MCF 10A (cell line): ENCODE data around the gene RTN4R. TPM values are rescaled to one million over a fixed set of nuclear protein-coding genes. Genes with fewer than 3 reads are reported as not detected.
"Not testable (repeated sequence)": the region's sequence is repeated elsewhere in the genome, so short reads cannot be mapped to it uniquely, and the experiment has no call there.

Source experiments
- BruUV-seq: library from RNA; stranded (reverse); fragments of 400-500 nt; replicated peaks from 2 replicates; lab custom pipeline; 2021; lab: Mats Ljungman, UMichigan
- CTCF ChIA-PET: fragments of 300-600 bp; sonication (Branson Sonifier 250); formaldehyde crosslinking; extraction: SDS; loops from one replicate; lab custom pipeline; 2021; ENCODE audit warnings: antibody characterized with exemption, inconsistent platforms; lab: Yijun Ruan, JAX
- POLR2A ChIA-PET: fragments of 300-600, 350-650 bp; sonication (Branson Sonifier 250); formaldehyde crosslinking; extraction: SDS; loops from one replicate; lab custom pipeline; 2020; ENCODE audit warnings: antibody characterized with exemption, inconsistent platforms; lab: Yijun Ruan, JAX
- DNase-seq: peaks from one replicate; pipeline ENCODE4 v3.0.0-alpha.2; 2018; ENCODE audit not compliant: unreplicated experiment
- H3K27ac Mint-ChIP-seq: one replicate; pipeline ENCODE4 v1.8.0; 2022; ENCODE audit warnings: mild to moderate bottlenecking, low read depth, mixed read lengths; ENCODE audit not compliant: unreplicated experiment
- H3K27me3 Mint-ChIP-seq: one replicate; pipeline ENCODE4 v1.8.0; 2022; ENCODE audit warnings: mixed read lengths; ENCODE audit not compliant: insufficient read depth, unreplicated experiment
- H3K36me3 Mint-ChIP-seq: one replicate; pipeline ENCODE4 v1.8.0; 2022; ENCODE audit warnings: mild to moderate bottlenecking, moderate library complexity, mixed read lengths; ENCODE audit not compliant: insufficient read depth, unreplicated experiment
- H3K4me1 Mint-ChIP-seq: one replicate; pipeline ENCODE4 v1.8.0; 2022; ENCODE audit warnings: mixed read lengths; ENCODE audit not compliant: insufficient read depth, unreplicated experiment
- H3K4me3 Mint-ChIP-seq: one replicate; pipeline ENCODE4 v1.8.0; 2022; ENCODE audit warnings: mild to moderate bottlenecking, moderate library complexity, mixed read lengths; ENCODE audit not compliant: unreplicated experiment
- H3K9me3 Mint-ChIP-seq: one replicate; pipeline ENCODE4 v1.8.0; 2022; ENCODE audit warnings: mixed read lengths; ENCODE audit not compliant: unreplicated experiment
- intact Hi-C: fragments of 100-400 bp; cut with micrococcal nuclease; formaldehyde crosslinking; loops from 2 replicates; pipeline ENCODE4 v1.14.1; 2022
- total RNA-seq: library from RNA; stranded (reverse); gene quantifications from 2 replicates; pipeline ENCODE4 v1.2.3, GENCODE V29; 2022
- TF ChIP-seq, protein P1 (sequence below): fragments of 200-600 bp; IDR thresholded peaks from one replicate; pipeline ENCODE4 v1.8.0; 2022; ENCODE audit warnings: antibody characterized with exemption, mild to moderate bottlenecking; ENCODE audit not compliant: unreplicated experiment

Gene RTN4R
- total RNA-seq, 1 experiment from 2014 or later = 2.7 TPM

DNA sequence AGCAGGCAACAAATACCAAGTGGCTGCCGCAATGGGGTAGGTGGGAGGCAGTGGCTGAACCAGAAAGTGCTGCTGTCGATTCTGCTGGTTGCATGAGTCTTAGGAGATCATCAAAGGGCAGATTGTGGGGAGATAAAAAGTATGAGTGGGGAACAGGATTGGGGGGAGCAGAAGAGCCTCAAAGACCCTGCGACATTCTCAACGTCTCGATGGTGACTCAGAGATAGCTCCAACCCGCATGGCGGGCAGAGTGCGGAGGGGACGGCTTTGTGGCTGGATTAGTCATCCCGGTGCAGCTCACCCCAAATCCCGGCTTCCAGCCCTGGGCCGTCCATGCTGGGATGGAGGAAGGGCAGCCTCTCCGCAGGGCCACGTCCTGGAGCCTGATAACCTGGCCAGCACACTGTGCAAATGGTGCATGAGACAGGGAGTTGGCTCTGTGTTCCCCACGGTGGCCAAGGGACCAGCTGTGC, 11.6 kb upstream of the RTN4R start:
- intact Hi-C loops = no loop called here
- no peaks in the 10 kb centered on the region for H3K36me3 Mint-ChIP-seq
- peaks cover 11% of the 10 kb centered on the region for H3K27me3 Mint-ChIP-seq
- no peak overlapping the region for H3K27ac Mint-ChIP-seq
- H3K4me3 Mint-ChIP-seq = no peak overlapping the region
- ChIA-PET CTCF (interaction anchor here (0.6 kb wide), 1 partner anchor 122 kb away, joined by 3 read pairs; no protein-coding TSS in a partner anchor), POLR2A (no interaction called here)
- no TSS peak for BruUV-seq
- H3K4me1 Mint-ChIP-seq = no peaks in the 10 kb centered on the region
- H3K9me3 Mint-ChIP-seq = no peaks in the 10 kb centered on the region
- TF ChIP-seq, protein P1, sequence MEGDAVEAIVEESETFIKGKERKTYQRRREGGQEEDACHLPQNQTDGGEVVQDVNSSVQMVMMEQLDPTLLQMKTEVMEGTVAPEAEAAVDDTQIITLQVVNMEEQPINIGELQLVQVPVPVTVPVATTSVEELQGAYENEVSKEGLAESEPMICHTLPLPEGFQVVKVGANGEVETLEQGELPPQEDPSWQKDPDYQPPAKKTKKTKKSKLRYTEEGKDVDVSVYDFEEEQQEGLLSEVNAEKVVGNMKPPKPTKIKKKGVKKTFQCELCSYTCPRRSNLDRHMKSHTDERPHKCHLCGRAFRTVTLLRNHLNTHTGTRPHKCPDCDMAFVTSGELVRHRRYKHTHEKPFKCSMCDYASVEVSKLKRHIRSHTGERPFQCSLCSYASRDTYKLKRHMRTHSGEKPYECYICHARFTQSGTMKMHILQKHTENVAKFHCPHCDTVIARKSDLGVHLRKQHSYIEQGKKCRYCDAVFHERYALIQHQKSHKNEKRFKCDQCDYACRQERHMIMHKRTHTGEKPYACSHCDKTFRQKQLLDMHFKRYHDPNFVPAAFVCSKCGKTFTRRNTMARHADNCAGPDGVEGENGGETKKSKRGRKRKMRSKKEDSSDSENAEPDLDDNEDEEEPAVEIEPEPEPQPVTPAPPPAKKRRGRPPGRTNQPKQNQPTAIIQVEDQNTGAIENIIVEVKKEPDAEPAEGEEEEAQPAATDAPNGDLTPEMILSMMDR = no peak
- DNase-seq = no peak

DNA sequence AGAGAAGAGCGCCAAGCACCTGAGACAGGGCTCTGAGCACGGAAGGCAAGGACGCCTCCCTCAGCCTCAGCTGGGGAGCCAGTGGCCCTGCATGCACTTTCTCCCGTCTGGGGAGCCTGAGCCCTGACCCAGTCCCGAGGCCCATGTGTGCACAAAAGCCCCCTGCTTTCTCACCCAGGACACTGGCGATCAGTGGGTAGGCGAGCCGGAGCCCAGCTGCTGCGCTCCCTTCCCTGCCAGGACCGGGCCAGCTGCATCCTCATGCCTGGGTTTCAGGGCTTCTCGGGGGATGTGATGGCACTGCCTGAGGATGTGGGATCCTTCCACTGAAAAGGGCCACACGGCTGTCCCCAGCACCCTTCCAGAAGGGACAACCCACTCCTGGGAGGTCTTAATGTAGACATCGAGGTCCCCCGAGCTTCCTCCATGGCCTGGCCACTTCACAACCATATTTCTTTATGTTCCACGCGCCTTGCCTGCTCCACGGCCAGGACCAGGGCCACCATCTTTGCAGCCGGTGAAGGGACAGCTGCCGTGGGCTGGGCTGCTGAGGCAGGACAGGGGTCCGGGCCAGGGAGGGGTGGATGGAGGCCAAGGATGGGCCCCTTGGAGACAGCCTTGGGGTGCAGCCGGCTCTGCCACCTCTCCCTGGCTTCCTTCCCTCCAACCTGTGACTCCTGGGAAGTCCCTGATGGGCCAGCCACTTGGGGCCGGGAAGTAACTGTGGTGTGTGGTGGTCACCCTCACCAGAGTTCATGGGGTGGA, 10.8 kb upstream of the RTN4R start:
- H3K4me1 Mint-ChIP-seq, DNase-seq, BruUV-seq, H3K9me3 Mint-ChIP-seq, H3K36me3 Mint-ChIP-seq, H3K27ac Mint-ChIP-seq, CTCF ChIA-PET, POLR2A ChIA-PET, H3K4me3 Mint-ChIP-seq, intact Hi-C loops: not testable (repeated sequence)
- peaks cover 11% of the 10 kb centered on the region for H3K27me3 Mint-ChIP-seq

DNA sequence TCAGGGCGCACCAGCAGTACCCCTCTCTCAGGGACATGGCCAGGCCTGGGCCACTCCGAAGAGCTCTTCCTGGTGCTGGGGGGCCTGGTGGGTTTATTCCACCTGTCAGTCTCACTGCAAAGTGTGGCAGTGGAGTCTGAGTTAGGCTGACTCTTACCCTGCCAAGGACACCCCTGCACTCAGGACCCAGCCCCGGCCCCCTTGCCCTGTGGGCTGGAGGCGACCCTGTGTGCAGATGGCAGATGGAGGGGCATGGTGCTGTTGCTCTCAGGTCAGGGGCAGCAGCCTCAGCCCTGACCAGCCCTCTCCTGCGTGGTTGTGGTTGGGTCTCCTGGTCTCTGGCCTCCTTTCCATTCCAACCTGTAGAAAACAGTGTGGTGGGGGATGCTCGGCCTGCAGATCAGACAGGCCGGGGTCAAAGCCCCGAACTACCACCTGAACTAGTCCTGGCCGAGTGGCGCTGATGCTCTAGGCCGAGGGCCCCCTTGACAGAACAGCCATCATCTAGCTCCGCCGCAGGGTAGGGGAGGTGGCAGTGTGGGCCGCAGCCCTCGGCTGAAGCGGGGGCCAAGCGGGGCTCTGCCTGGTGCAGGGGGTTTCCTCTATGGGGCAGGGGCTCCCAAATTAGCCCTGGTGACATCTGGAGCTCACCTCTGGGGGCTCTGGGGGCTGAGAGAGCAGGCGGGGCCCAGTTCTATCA, 10.0 kb upstream of the RTN4R start:
- DNase-seq, CTCF ChIA-PET, POLR2A ChIA-PET, H3K27ac Mint-ChIP-seq, BruUV-seq, H3K4me1 Mint-ChIP-seq, H3K36me3 Mint-ChIP-seq, H3K9me3 Mint-ChIP-seq, H3K4me3 Mint-ChIP-seq, intact Hi-C loops: not testable (repeated sequence)
- H3K27me3 Mint-ChIP-seq = peaks cover 11% of the 10 kb centered on the region

DNA sequence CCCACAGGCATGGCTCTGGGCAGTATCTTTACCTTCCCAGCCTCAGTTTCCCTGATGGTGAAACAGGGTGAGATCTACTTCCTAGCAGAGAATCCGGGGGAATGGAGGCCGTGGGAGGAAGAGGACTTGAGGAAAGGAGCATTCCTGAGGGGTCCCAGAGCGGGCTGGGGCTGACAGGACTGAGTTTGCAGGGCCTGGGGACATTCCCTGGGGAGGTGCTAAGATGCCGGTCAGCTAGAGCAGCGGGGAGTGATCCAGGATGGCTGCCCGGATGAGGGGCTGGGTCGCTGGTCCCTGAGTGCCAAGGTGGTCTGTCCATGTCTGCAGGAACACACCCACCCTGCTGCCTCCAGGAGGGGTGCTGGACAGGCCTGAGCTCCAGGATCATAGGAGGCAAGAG, 8.3 kb upstream of the RTN4R start:
- Mint-ChIP-seq H3K9me3 (no peaks in the 10 kb centered on the region), H3K4me1 (no peaks in the 10 kb centered on the region), H3K4me3 (no peak overlapping the region)

More for the DNA sequence above, 8.3 kb upstream of the RTN4R start:
- no TSS peak for BruUV-seq
- ChIA-PET CTCF (interaction anchor here (0.6 kb wide), 1 partner anchor 344 kb away, joined by 4 read pairs; no protein-coding TSS in a partner anchor), POLR2A (no interaction called here)
- Mint-ChIP-seq H3K27me3 (peaks cover 11% of the 10 kb centered on the region), H3K27ac (no peak overlapping the region), H3K36me3 (no peaks in the 10 kb centered on the region)
- DNase-seq = no peak
- intact Hi-C loops = no loop called here
- TF ChIP-seq, protein P1 = no peak
